Skeletal muscle cell (primary cell): ENCODE results near the gene BCAM.
"Not testable (repeated sequence)": the region's sequence is repeated elsewhere in the genome, so short reads cannot be mapped to it uniquely, and the experiment has no call there.

Source experiments
- DNase-seq: peaks from one replicate; pipeline ENCODE4 v3.0.0-alpha.2; 2010; ENCODE audit warnings: low read depth
- H3K4me3 ChIP-seq: 2 replicates; pipeline ENCODE4 v1.5.1; 2011; ENCODE audit warnings: low read depth, mild to moderate bottlenecking, control low read depth, low read length, moderate library complexity

The BCAM gene

GRCh38 chr19:44813070-44813840, 4.4 kb downstream of the BCAM start:
- no peak for DNase-seq
- H3K4me3 ChIP-seq: no peak overlapping the region

- no peak for DNase-seq
- H3K4me3 ChIP-seq: no peak overlapping the region
Measured at GRCh38 chr19:44813841-44814470, 5.1 kb downstream of the BCAM start.

GRCh38 chr19:44814517-44814916, 5.6 kb downstream of the BCAM start:
- no peak for DNase-seq
- no peak overlapping the region for H3K4me3 ChIP-seq

- H3K4me3 ChIP-seq: no peak overlapping the region
- DNase-seq: no peak
Measured at GRCh38 chr19:44816301-44816700, 7.4 kb downstream of the BCAM start.

GRCh38 chr19:44817725-44818465, 9.0 kb downstream of the BCAM start:
- H3K4me3 ChIP-seq: no peak overlapping the region
- no peak for DNase-seq

GRCh38 chr19:44818466-44819031, 9.6 kb downstream of the BCAM start:
- no peak overlapping the region for H3K4me3 ChIP-seq
- no peak for DNase-seq

- no peak for DNase-seq
- H3K4me3 ChIP-seq: no peak overlapping the region
Measured at GRCh38 chr19:44819246-44819832, 10.4 kb downstream of the BCAM start.

- H3K4me3 ChIP-seq: no peak overlapping the region
- DNase-seq: no peak
Measured at GRCh38 chr19:44820648-44821609, 12.0 kb downstream of the BCAM start.

- no peak for DNase-seq
- H3K4me3 ChIP-seq: no peak overlapping the region
Measured at GRCh38 chr19:44822177-44822576, 13.3 kb downstream of the BCAM start.

- DNase-seq: no peak
- no peak overlapping the region for H3K4me3 ChIP-seq
Measured at GRCh38 chr19:44822670-44823372, 13.9 kb downstream of the BCAM start.

- no peak for DNase-seq
- no peak overlapping the region for H3K4me3 ChIP-seq
Measured at GRCh38 chr19:44823373-44823698, 14.4 kb downstream of the BCAM start.

- DNase-seq: no peak
- no peak overlapping the region for H3K4me3 ChIP-seq
Measured at GRCh38 chr19:44824761-44825160, 15.9 kb downstream of the BCAM start.

- not testable (repeated sequence) for DNase-seq, H3K4me3 ChIP-seq
Measured at GRCh38 chr19:44832875-44833274, 24.0 kb downstream of the BCAM start.

- not testable (repeated sequence) for H3K4me3 ChIP-seq, DNase-seq
Measured at GRCh38 chr19:44834399-44834798, 25.5 kb downstream of the BCAM start.

GRCh38 chr19:44839276-44839675, 30.4 kb downstream of the BCAM start:
- DNase-seq: no peak
- H3K4me3 ChIP-seq: no peak overlapping the region

- H3K4me3 ChIP-seq: no peak overlapping the region
- no peak for DNase-seq
Measured at GRCh38 chr19:44840811-44841210, 31.9 kb downstream of the BCAM start.

- no peak for DNase-seq
Measured at GRCh38 chr19:44841231-44841630, 32.3 kb downstream of the BCAM start.

GRCh38 chr19:44845286-44845611, 36.3 kb downstream of the BCAM start:
- DNase-seq: no peak
- H3K4me3 ChIP-seq: peak overlapping the region; percentile 58

More at GRCh38 chr19:44841231-44841630, 32.3 kb downstream of the BCAM start:
- no peak overlapping the region for H3K4me3 ChIP-seq
